GM19455 (cell line): Measurements from ENCODE around the gene CT47A7.
"Not testable (repeated sequence)": the region's sequence is repeated elsewhere in the genome, so short reads cannot be mapped to it uniquely, and the experiment has no call there.

Experiments used
- ATAC-seq: cut with Tn5 transposase; IDR thresholded peaks from one replicate; pipeline ENCODE4 v1.9.1; 2021; ENCODE audit not compliant: unreplicated experiment

The CT47A7 gene

GRCh38 chrX:120956500-120956899, at the start of gene CT47A7:
Gene CT47A7, minus strand, starts transcription at chrX:120956600. Its CDS starts 255 bp downstream, at chrX:120956345.
- not testable (repeated sequence) for ATAC-seq

- no peak for ATAC-seq
Measured at GRCh38 chrX:121000589-121000988, 44.2 kb upstream of the CT47A7 start.

- ATAC-seq: no peak
Measured at GRCh38 chrX:120999413-120999812, 43.0 kb upstream of the CT47A7 start.

GRCh38 chrX:120985660-120986059, 29.3 kb upstream of the CT47A7 start, which contains the start of gene CT47A1:
Gene CT47A1, minus strand, starts transcription at chrX:120985760. Its CDS starts 231 bp downstream, at chrX:120985529.
- not testable (repeated sequence) for ATAC-seq
